TTC549 (cell line): Measurements from ENCODE around the gene RBM42.

Experiments used
- FAIRE-seq: peaks from 2 replicates; lab custom pipeline; 2012; peaks lifted over from hg19 to GRCh38; lab: Jason Lieb, UNC

The RBM42 gene

GRCh38 chr19:35620001-35620400 lies 8.8 kb upstream of the RBM42 start:
- FAIRE-seq, result no peak

GRCh38 chr19:35621708-35622107 lies 7.1 kb upstream of the RBM42 start:
- no peak for FAIRE-seq

GRCh38 chr19:35622750-35623149 lies 6.1 kb upstream of the RBM42 start:
- no peak for FAIRE-seq

- FAIRE-seq, result no peak
Measured at GRCh38 chr19:35623327-35624010, 5.4 kb upstream of the RBM42 start.

- FAIRE-seq, result no peak
Measured at GRCh38 chr19:35628264-35628564, 622 bp upstream of the RBM42 start.

- FAIRE-seq, result no peak
Measured at GRCh38 chr19:35629332-35629633, 447 bp downstream of the RBM42 start.

GRCh38 chr19:35633727-35634440 lies 5.0 kb downstream of the RBM42 start:
- FAIRE-seq, result no peak

GRCh38 chr19:35636651-35637050 lies 7.8 kb downstream of the RBM42 start:
- no peak for FAIRE-seq

- FAIRE-seq, result no peak
Measured at GRCh38 chr19:35637165-35637564, 8.3 kb downstream of the RBM42 start.

GRCh38 chr19:35639321-35639639 lies 10.4 kb downstream of the RBM42 start:
- FAIRE-seq, result no peak

GRCh38 chr19:35639863-35640262 lies 11.0 kb downstream of the RBM42 start:
- no peak for FAIRE-seq

- FAIRE-seq, result no peak
Measured at GRCh38 chr19:35641515-35642151, 12.8 kb downstream of the RBM42 start, which contains the start of gene ETV2. ETV2 (plus strand) TSS chr19:35641745; CDS start chr19:35642461, 716 bp downstream.

- no peak for FAIRE-seq
Measured at GRCh38 chr19:35642312-35642711, 13.5 kb downstream of the RBM42 start.

GRCh38 chr19:35642798-35643254 lies 14.0 kb downstream of the RBM42 start:
- no peak for FAIRE-seq

GRCh38 chr19:35643255-35644205 lies 14.7 kb downstream of the RBM42 start:
- FAIRE-seq, result no peak

GRCh38 chr19:35644206-35644986 lies 15.6 kb downstream of the RBM42 start:
- FAIRE-seq, result peak; percentile 66

GRCh38 chr19:35644987-35645679 lies 16.3 kb downstream of the RBM42 start:
- no peak for FAIRE-seq

GRCh38 chr19:35645680-35646511 lies 17.1 kb downstream of the RBM42 start:
- no peak for FAIRE-seq

- peak; percentile 94 for FAIRE-seq
Measured at GRCh38 chr19:35648017-35648961, 19.5 kb downstream of the RBM42 start, which contains the start of gene COX6B1. COX6B1 (plus strand) TSS chr19:35648323; CDS start chr19:35651244, 2,921 bp downstream.
